HCT116 (cell line): ENCODE data around the gene UGT2A3. TPM values are rescaled to one million over a fixed set of nuclear protein-coding genes. Genes with fewer than 3 reads are reported as not detected.

Experiments used
- ATAC-seq: fragments of 200-7000 bp; cut with Tn5 transposase; 2 replicates; pipeline ENCODE4 v1.9.1; 2020; ENCODE audit warnings: mild to moderate bottlenecking, moderate library complexity
- BruUV-seq: library from RNA; stranded (reverse); fragments of 400-500 nt; replicated peaks from 2 replicates; lab custom pipeline; 2021; lab: Mats Ljungman, UMichigan
- CTCF ChIA-PET: fragments of 300-600 bp; sonication (Branson Sonifier 250); formaldehyde crosslinking; loops from one replicate; lab custom pipeline; 2021; ENCODE audit warnings: antibody characterized with exemption; lab: Charles Lee
- POLR2A ChIA-PET: fragments of 300-600, 350-600 bp; sonication (Branson Sonifier 250); formaldehyde crosslinking; loops from one replicate; lab custom pipeline; 2021; ENCODE audit warnings: antibody characterized with exemption; lab: Charles Lee
- RAD21 ChIA-PET, 2 experiments: fragments of 300-600 bp; sonication (Branson Sonifier 250); formaldehyde crosslinking; loops; one replicate each; lab custom pipeline; 2023; ENCODE audit warnings: low total read pairs in 2 of 2; ENCODE audit not compliant: uncharacterized antibody in 2 of 2, unreplicated experiment in 2 of 2, low non-redundant PET in 1 of 2; lab: Charles Lee
- DNase-seq: peaks from one replicate; pipeline ENCODE4 v3.0.0-alpha.2; 2010; ENCODE audit warnings: low read depth, low spot score
- H2AFZ ChIP-seq: fragments of 200-600 bp; shearing (Covaris generic), sonication (generic); 2 replicates; pipeline ENCODE4 v1.6.1; 2017; ENCODE audit warnings: low read depth, mixed run types, mixed read lengths, antibody characterized with exemption, low read length; ENCODE audit not compliant: poor library complexity, severe bottlenecking
- H3K27ac ChIP-seq: 2 replicates; pipeline ENCODE4 v1.5.1; 2012; ENCODE audit warnings: low read depth, low read length
- H3K27me3 ChIP-seq: fragments of 200-600 bp; sonication (generic); 2 replicates; pipeline ENCODE4 v1.6.1; 2016; ENCODE audit warnings: mixed run types, low read length, mixed read lengths; ENCODE audit not compliant: insufficient read depth
- H3K36me3 ChIP-seq, 2 experiments: fragments of 200-500 bp in 1 of 2; fragments of 200-600 bp in 1 of 2; sonication (Bioruptor generic) in 1 of 2; sonication (generic) in 1 of 2; 2 replicates each; pipeline versions ENCODE4 v1.5.1 to v1.6.1; 2014 to 2016; ENCODE audit warnings: low read length in 2 of 2, inconsistent platforms in 1 of 2, mixed read lengths in 1 of 2, mixed run types in 1 of 2; ENCODE audit not compliant: insufficient read depth in 2 of 2, control insufficient read depth in 1 of 2
- H3K4me1 ChIP-seq, 2 experiments: fragments of 200-600 bp in 1 of 2; sonication (generic) in 1 of 2; 2 replicates each; pipeline versions ENCODE4 v1.5.1 to v1.6.1; 2012 to 2017; ENCODE audit warnings: low read length in 2 of 2, inconsistent platforms in 1 of 2, mild to moderate bottlenecking in 1 of 2, mixed read lengths in 1 of 2, mixed run types in 1 of 2, moderate library complexity in 1 of 2; ENCODE audit not compliant: insufficient read depth in 2 of 2, control insufficient read depth in 1 of 2
- H3K4me2 ChIP-seq: fragments of 200-600 bp; sonication (generic); 2 replicates; pipeline ENCODE4 v1.6.1; 2017; ENCODE audit warnings: mixed run types, low read length, mixed read lengths
- H3K4me3 ChIP-seq, 2 experiments: fragments of 200-600 bp in 1 of 2; sonication (generic) in 1 of 2; replicated peaks in 1 of 2; 2 replicates each; pipeline ENCODE4 v1.5.1; 2011 to 2016; ENCODE audit warnings: low read length in 2 of 2, control low read depth in 1 of 2, low read depth in 1 of 2, mild to moderate bottlenecking in 1 of 2, mixed read lengths in 1 of 2, mixed run types in 1 of 2
- H3K79me2 ChIP-seq: fragments of 200-600 bp; sonication (generic); 2 replicates; pipeline ENCODE4 v1.6.1; 2017; ENCODE audit warnings: mild to moderate bottlenecking, mixed run types, low read length, moderate library complexity, mixed read lengths; ENCODE audit not compliant: insufficient read depth
- H3K9ac ChIP-seq: fragments of 200-600 bp; sonication (generic); 2 replicates; pipeline ENCODE4 v1.6.1; 2016; ENCODE audit warnings: low read length, mixed read lengths
- H3K9me2 ChIP-seq: fragments of 200-600 bp; sonication (generic), shearing (Covaris generic); 2 replicates; pipeline ENCODE4 v1.6.1; 2017; ENCODE audit warnings: mixed run types, mild to moderate bottlenecking, moderate library complexity; ENCODE audit not compliant: insufficient read depth
- H3K9me3 ChIP-seq, 2 experiments: fragments of 200-500 bp in 1 of 2; fragments of 200-600 bp in 1 of 2; sonication (Bioruptor generic) in 1 of 2; sonication (generic) in 1 of 2; 2 replicates each; pipeline ENCODE4 v1.6.1; 2014 to 2017; ENCODE audit warnings: low read length in 2 of 2, mixed read lengths in 2 of 2, inconsistent platforms in 1 of 2, low read depth in 1 of 2, mild to moderate bottlenecking in 1 of 2, mixed run types in 1 of 2, moderate library complexity in 1 of 2; ENCODE audit not compliant: control insufficient read depth in 1 of 2, insufficient read depth in 1 of 2
- H4K20me1 ChIP-seq: fragments of 200-600 bp; sonication (generic), shearing (Covaris generic); 2 replicates; pipeline ENCODE4 v1.6.1; 2017; ENCODE audit warnings: mixed run types, mild to moderate bottlenecking, moderate library complexity; ENCODE audit not compliant: insufficient read depth
- ATF3 ChIP-seq: IDR thresholded peaks from 2 replicates; pipeline ENCODE4 v1.6.1; 2012
- CBX3 ChIP-seq: IDR thresholded peaks from 2 replicates; pipeline ENCODE4 v1.6.1; 2012; ENCODE audit warnings: low read depth
- CEBPB ChIP-seq: IDR thresholded peaks from 2 replicates; pipeline ENCODE4 v1.6.1; 2012; ENCODE audit warnings: low read depth
- CTCF ChIP-seq, 3 experiments: fragments of 200-600 bp in 1 of 3; sonication (generic) in 1 of 3; IDR thresholded peaks in 2 of 3; conservative IDR thresholded peaks in 1 of 3; 2 replicates each; pipeline ENCODE4 v1.5.1; 2012 to 2017; ENCODE audit warnings: low read depth in 2 of 3, low read length in 2 of 3, antibody characterized with exemption in 1 of 3, borderline replicate concordance in 1 of 3, control low read depth in 1 of 3, mild to moderate bottlenecking in 1 of 3, mixed read lengths in 1 of 3, mixed run types in 1 of 3, moderate library complexity in 1 of 3; ENCODE audit not compliant: insufficient read depth in 1 of 3
- EGR1 ChIP-seq: IDR thresholded peaks from 2 replicates; pipeline ENCODE4 v1.6.1; 2012; ENCODE audit warnings: low read depth
- ELF1 ChIP-seq: IDR thresholded peaks from 2 replicates; pipeline ENCODE4 v1.6.1; 2012; ENCODE audit warnings: low read depth, borderline replicate concordance
- EZH2phosphoT487 ChIP-seq: fragments of 200-600 bp; IDR thresholded peaks from 2 replicates; pipeline ENCODE4 v1.6.1; 2018; ENCODE audit warnings: antibody characterized with exemption, borderline replicate concordance
- FOSL1 ChIP-seq: IDR thresholded peaks from 2 replicates; pipeline ENCODE4 v1.6.1; 2012; ENCODE audit warnings: low read depth
- RAD21 ChIP-seq: IDR thresholded peaks from 2 replicates; pipeline ENCODE4 v1.6.1; 2012; ENCODE audit warnings: low read depth, mild to moderate bottlenecking
- SIN3A ChIP-seq: IDR thresholded peaks from 2 replicates; pipeline ENCODE4 v1.6.1; 2012; ENCODE audit warnings: low read depth
- SP1 ChIP-seq: IDR thresholded peaks from 2 replicates; pipeline ENCODE4 v1.6.1; 2012; ENCODE audit warnings: low read depth
- SRF ChIP-seq: IDR thresholded peaks from 2 replicates; pipeline ENCODE4 v1.6.1; 2012; ENCODE audit warnings: low read depth
- TCF7L2 ChIP-seq: IDR thresholded peaks from 2 replicates; pipeline ENCODE4 v1.7.0; 2011; ENCODE audit warnings: borderline replicate concordance, inconsistent platforms; ENCODE audit not compliant: insufficient read depth, insufficient read length; ENCODE audit errors: extremely low read depth
- YY1 ChIP-seq: IDR thresholded peaks from 2 replicates; pipeline ENCODE4 v1.6.1; 2011; ENCODE audit warnings: low read length, low read depth, moderate library complexity, mild to moderate bottlenecking; ENCODE audit not compliant: insufficient replicate concordance; ENCODE audit errors: extremely low read depth
- ZFX ChIP-seq: fragments of 450-650 bp; IDR thresholded peaks from 2 replicates; pipeline ENCODE4 v1.6.1; 2017
- intact Hi-C: fragments of 100-400 bp; cut with micrococcal nuclease; formaldehyde crosslinking; loops from 2 replicates; pipeline ENCODE4 v1.10.0; 2022
- total RNA-seq: library from RNA; stranded (reverse); gene quantifications from one replicate; pipeline ENCODE4 v1.2.1, GENCODE V29; 2021; ENCODE audit not compliant: unreplicated experiment
- TF ChIP-seq, protein P1 (sequence below): IDR thresholded peaks from 2 replicates; pipeline ENCODE4 v1.6.1; 2012
- TF ChIP-seq, protein P2 (sequence below): IDR thresholded peaks from 2 replicates; pipeline ENCODE4 v1.6.1; 2011; ENCODE audit warnings: mild to moderate bottlenecking, low read length, moderate library complexity; ENCODE audit not compliant: insufficient replicate concordance; ENCODE audit errors: extremely low read depth

Gene UGT2A3
- total RNA-seq, 1 experiment from 2014 or later: not detected

DNA sequence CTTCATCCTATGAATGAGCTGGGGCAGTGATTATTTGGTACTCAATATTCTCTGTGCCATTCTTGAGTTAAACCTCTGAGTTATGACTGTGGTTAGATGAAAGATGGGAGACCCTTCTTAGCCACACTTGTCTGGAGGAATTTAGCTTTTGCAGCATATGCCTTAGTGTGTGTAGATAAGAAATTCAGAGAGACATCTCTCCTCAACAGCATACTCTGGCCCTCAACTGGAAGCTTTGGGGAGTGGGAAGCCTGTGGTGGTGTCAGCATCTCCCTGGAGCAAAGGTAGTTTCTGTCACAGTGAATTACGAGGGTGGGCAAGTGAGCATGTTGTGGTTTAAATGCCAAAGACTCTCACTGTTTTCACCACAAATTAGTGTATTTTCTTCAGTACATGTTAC, 58.7 kb downstream of the UGT2A3 start:
- Histone ChIP-seq H3K9ac (no peak overlapping the region), H3K4me3 (no peak overlapping the region), H3K79me2 (no peaks in the 10 kb centered on the region), H3K4me1 (no peaks in the 10 kb centered on the region), H3K27me3 (no peaks in the 10 kb centered on the region), H3K9me3 (no peaks in the 10 kb centered on the region), H4K20me1 (no peaks in the 10 kb centered on the region), H3K9me2 (0 out of 2 replicates have a peak, but pooled peaks cover 4% of the 10 kb centered on the region), H2AFZ (no peak overlapping the region), H3K36me3 (no peaks in the 10 kb centered on the region)
- intact Hi-C loops: no loop called here
- ChIA-PET RAD21 (no interaction called here), CTCF (no interaction called here), POLR2A (no interaction called here)
- no TSS peak for BruUV-seq
- no peak for ATAC-seq
- no peak for TF ChIP-seq TCF7L2
- TF ChIP-seq CEBPB: no peak
- TF ChIP-seq CTCF (IDR thresholded peaks at IDR 0.05 in 2 of 3, conservative IDR thresholded peaks at IDR 0.05 in 1 of 3; ENCODE audit: borderline replicate concordance in 1 of 3, insufficient read depth in 1 of 3, low read depth in 2 of 3, low read length in 2 of 3): no peak
- no peak for TF ChIP-seq CBX3
- no peak for TF ChIP-seq ATF3
- TF ChIP-seq, all 23 proteins: peak for 0
- H3K4me2 ChIP-seq: no peak overlapping the region
- DNase-seq: no peak
- no peak overlapping the region for H3K27ac ChIP-seq

- Histone ChIP-seq H3K79me2 (no peaks in the 10 kb centered on the region), H2AFZ (no peak overlapping the region), H3K4me1 (no peaks in the 10 kb centered on the region), H3K27ac (no peak overlapping the region), H3K4me2 (no peak overlapping the region), H3K9me2 (0 out of 2 replicates have a peak, but pooled peaks cover 4% of the 10 kb centered on the region), H3K4me3 (no peak overlapping the region), H3K27me3 (no peaks in the 10 kb centered on the region), H3K9ac (no peak overlapping the region), H3K9me3 (no peaks in the 10 kb centered on the region), H4K20me1 (no peaks in the 10 kb centered on the region)
- BruUV-seq: no TSS peak
- ChIA-PET POLR2A (no interaction called here), RAD21 (no interaction called here), CTCF (no interaction called here)
- ATAC-seq: no peak
- TF ChIP-seq CBX3 (no peak), RAD21 (no peak), TCF7L2 (no peak), ELF1 (no peak), EGR1 (no peak), YY1 (no peak), ZFX (no peak), SRF (no peak), SP1 (no peak), EZH2phosphoT487 (no peak), SIN3A (no peak), FOSL1 (no peak)
- TF ChIP-seq, protein P1, sequence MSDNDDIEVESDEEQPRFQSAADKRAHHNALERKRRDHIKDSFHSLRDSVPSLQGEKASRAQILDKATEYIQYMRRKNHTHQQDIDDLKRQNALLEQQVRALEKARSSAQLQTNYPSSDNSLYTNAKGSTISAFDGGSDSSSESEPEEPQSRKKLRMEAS: no peak
- TF ChIP-seq, protein P2, sequence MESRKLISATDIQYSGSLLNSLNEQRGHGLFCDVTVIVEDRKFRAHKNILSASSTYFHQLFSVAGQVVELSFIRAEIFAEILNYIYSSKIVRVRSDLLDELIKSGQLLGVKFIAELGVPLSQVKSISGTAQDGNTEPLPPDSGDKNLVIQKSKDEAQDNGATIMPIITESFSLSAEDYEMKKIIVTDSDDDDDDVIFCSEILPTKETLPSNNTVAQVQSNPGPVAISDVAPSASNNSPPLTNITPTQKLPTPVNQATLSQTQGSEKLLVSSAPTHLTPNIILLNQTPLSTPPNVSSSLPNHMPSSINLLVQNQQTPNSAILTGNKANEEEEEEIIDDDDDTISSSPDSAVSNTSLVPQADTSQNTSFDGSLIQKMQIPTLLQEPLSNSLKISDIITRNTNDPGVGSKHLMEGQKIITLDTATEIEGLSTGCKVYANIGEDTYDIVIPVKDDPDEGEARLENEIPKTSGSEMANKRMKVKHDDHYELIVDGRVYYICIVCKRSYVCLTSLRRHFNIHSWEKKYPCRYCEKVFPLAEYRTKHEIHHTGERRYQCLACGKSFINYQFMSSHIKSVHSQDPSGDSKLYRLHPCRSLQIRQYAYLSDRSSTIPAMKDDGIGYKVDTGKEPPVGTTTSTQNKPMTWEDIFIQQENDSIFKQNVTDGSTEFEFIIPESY: no peak
- TF ChIP-seq, all 23 proteins: peak for 0
- DNase-seq: no peak
- intact Hi-C loops: no loop called here
- H3K36me3 ChIP-seq: no peaks in the 10 kb centered on the region
These were observed 59.9 kb downstream of the UGT2A3 start for GRCh38 chr4:68891678-68892077.
